Measurements from ENCODE around the gene ATP8B4.

GRCh38 chr15:50071551-50072258, 47.3 kb downstream of the ATP8B4 start:
- TF ChIP-seq SUZ12 (IDR thresholded peaks at IDR 0.05) (no peak), TARDBP (IDR thresholded peaks at IDR 0.05) (no peak), FOXA1 (IDR thresholded peaks at IDR 0.05) (no peak), SP1 (IDR thresholded peaks at IDR 0.05) (no peak), CTBP1 (IDR thresholded peaks at IDR 0.05; ENCODE audit: borderline replicate concordance) (no peak), PKNOX1 (IDR thresholded peaks at IDR 0.05) (no peak), LEF1 (IDR thresholded peaks at IDR 0.05; ENCODE audit: borderline replicate concordance) (no peak), BHLHE40 (IDR thresholded peaks at IDR 0.05; ENCODE audit: borderline replicate concordance) (no peak), ARNT (IDR thresholded peaks at IDR 0.05) (no peak), ELF4 (IDR thresholded peaks at IDR 0.05) (no peak), NFRKB (IDR thresholded peaks at IDR 0.05) (no peak)

All from HEK293T (cell line).